ENCODE data around the gene EIF4E1B. TPM values are rescaled to one million over a fixed set of nuclear protein-coding genes. Genes with fewer than 3 reads are reported as not detected.

EIF4E1B gene
- total RNA-seq, 2 donors from 2014 or later, result not detected

GRCh38 chr5:176611435-176611834, 19.0 kb upstream of the EIF4E1B start:
- TF ChIP-seq CTCF (IDR thresholded peaks at IDR 0.05), result no peak
- Histone ChIP-seq H3K4me1 (ENCODE audit: control insufficient read depth in 1 of 2, low read depth in 2 of 2) (no peaks in the 10 kb centered on the region), H3K4me3 (no peak overlapping the region), H3K36me3 (no peaks in the 10 kb centered on the region), H3K27ac (no peak overlapping the region), H3K9me3 (no peaks in the 10 kb centered on the region), H3K27me3 (replicated peaks; ENCODE audit: insufficient read depth) (no peaks in the 10 kb centered on the region)
- no peak for ATAC-seq (ENCODE audit: insufficient number of reproducible peaks, low FRiP score, low read depth)
- no peak for DNase-seq (ENCODE audit: low spot score)

DNA sequence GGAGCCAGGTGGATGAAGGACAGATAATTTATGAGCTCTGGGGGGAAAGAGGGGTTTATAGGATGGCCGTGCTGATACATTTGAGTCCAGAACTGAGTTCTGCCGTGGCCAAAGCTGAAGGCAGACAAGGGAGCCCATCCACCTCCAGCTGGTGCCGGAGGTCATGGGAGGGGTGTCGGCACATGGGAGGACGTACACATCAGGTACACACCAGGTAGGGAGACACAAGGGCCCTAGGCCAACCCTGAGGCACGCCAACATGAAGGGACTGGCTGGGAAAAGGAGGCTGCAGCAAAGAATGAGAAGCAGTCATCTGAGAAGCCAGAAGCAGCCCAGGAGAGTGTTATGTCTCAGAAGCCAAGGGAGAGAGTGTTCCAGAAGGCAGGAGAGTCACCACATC, 18.5 kb upstream of the EIF4E1B start:
- H3K36me3 ChIP-seq, result no peaks in the 10 kb centered on the region
- ATAC-seq (ENCODE audit: insufficient number of reproducible peaks, low FRiP score, low read depth) (no peak), DNase-seq (ENCODE audit: low spot score) (no peak)
- H3K27me3 ChIP-seq (replicated peaks; ENCODE audit: insufficient read depth), result no peaks in the 10 kb centered on the region
- no peak overlapping the region for H3K27ac ChIP-seq
- no peaks in the 10 kb centered on the region for H3K9me3 ChIP-seq
- no peak for TF ChIP-seq CTCF (IDR thresholded peaks at IDR 0.05)
- no peaks in the 10 kb centered on the region for H3K4me1 ChIP-seq (ENCODE audit: control insufficient read depth in 1 of 2, low read depth in 2 of 2)
- no peak overlapping the region for H3K4me3 ChIP-seq

DNA sequence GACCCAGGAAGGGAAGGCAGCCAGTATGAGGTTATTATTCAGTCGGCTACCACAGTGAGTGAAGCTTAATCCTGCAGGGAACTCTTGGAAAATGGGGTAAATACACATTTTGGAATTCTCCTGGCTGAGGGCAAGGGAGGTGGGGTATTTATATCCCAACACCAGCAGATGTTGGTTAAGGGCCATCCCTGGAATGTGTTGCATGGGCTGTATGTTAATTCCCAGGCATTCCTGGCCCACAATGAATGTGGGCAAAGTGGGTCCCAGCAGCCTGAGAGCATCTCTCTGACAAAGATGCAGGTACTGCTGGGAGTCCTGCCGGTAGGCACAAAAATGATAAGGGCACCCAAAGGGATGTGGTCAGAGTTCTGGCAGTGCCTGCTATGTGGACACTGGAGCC, 17.6 kb upstream of the EIF4E1B start:
- H3K9me3 ChIP-seq, result no peaks in the 10 kb centered on the region
- ATAC-seq (ENCODE audit: insufficient number of reproducible peaks, low FRiP score, low read depth) (no peak), DNase-seq (ENCODE audit: low spot score) (no peak)
- H3K4me3 ChIP-seq, result no peak overlapping the region
- no peak overlapping the region for H3K27ac ChIP-seq
- H3K36me3 ChIP-seq, result no peaks in the 10 kb centered on the region
- TF ChIP-seq CTCF (IDR thresholded peaks at IDR 0.05), result no peak
- H3K4me1 ChIP-seq (ENCODE audit: control insufficient read depth in 1 of 2, low read depth in 2 of 2), result no peaks in the 10 kb centered on the region
- no peaks in the 10 kb centered on the region for H3K27me3 ChIP-seq (replicated peaks; ENCODE audit: insufficient read depth)

DNA sequence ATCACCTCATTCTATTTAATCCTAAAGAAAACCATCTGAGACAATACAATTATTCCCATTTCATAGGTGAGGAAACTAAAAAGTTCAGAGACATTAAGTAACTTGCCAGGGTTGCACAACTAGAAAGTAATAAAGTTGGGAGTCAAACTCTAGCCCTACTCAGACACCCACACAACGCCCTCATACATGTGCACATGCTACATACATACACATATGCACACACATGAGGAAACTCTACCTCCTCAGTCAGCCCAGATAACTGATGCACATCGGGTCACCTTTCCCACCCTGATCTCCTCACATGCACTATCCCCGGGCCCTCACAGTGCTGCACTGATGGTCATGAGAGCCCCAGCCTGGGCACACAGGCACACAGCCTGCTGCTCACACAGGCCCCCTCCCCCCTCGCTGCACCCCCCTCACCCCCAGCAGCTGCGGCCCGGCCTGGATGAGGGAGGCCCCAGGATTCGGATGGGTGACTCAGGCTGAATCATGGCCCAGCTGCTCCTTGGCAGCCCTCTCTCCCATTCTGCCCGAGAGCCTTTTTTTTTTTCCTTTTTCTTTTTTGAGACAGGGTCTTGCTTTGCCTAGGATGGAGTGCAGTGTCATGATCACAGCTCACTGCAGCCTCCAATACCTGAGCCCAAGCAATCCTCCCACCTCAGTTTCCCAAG, 15.5 kb upstream of the EIF4E1B start:
- H3K36me3 ChIP-seq, result no peaks in the 10 kb centered on the region
- H3K4me1 ChIP-seq (ENCODE audit: control insufficient read depth in 1 of 2, low read depth in 2 of 2), result peaks cover 8 to 9% of the 10 kb centered on the region in 2 donors
- no peaks in the 10 kb centered on the region for H3K9me3 ChIP-seq
- H3K4me3 ChIP-seq, result no peak overlapping the region
- ATAC-seq (ENCODE audit: insufficient number of reproducible peaks, low FRiP score, low read depth) (no peak), DNase-seq (ENCODE audit: low spot score) (no peak)
- peaks cover 7% of the 10 kb centered on the region for H3K27me3 ChIP-seq (replicated peaks; ENCODE audit: insufficient read depth)
- H3K27ac ChIP-seq, result no peak overlapping the region
- no peak for TF ChIP-seq CTCF (IDR thresholded peaks at IDR 0.05)

DNA sequence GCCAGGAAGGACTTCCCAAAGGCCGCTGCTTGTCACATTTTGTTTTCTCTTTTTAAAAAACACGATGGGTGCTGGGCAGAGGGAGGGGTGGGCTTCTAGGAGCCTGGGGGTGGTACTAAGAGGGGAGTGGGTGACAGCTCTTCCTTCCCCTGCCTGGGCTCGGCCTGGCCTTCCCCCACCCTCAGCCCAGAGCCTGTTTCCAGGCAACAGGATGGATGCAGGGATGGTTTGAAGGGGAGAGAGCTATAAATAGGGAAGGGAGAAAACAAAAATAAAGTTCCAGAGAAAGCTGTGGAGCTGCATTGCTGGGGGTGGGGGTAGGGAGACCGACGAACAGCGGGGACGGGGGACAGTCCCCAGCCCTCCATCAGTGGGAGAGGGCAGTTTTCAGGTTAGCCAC, 14.0 kb upstream of the EIF4E1B start:
- ATAC-seq (ENCODE audit: insufficient number of reproducible peaks, low FRiP score, low read depth) (no peak), DNase-seq (ENCODE audit: low spot score) (no peak)
- no peaks in the 10 kb centered on the region for H3K36me3 ChIP-seq
- no peak for TF ChIP-seq CTCF (IDR thresholded peaks at IDR 0.05)
- no peaks in the 10 kb centered on the region for H3K9me3 ChIP-seq
- peaks cover 9% of the 10 kb centered on the region for H3K27me3 ChIP-seq (replicated peaks; ENCODE audit: insufficient read depth)
- H3K4me1 ChIP-seq (ENCODE audit: control insufficient read depth in 1 of 2, low read depth in 2 of 2), result peaks cover 8 to 21% of the 10 kb centered on the region in 2 donors
- H3K4me3 ChIP-seq, result no peak overlapping the region
- no peak overlapping the region for H3K27ac ChIP-seq
